G401.6 (cell line): Measurements from ENCODE around the gene DEPDC1.
A peak's percentile ranks its signal among the peaks of the same experiment; 100 is the strongest.

ENCODE experiments used
- FAIRE-seq: peaks from 2 replicates; lab custom pipeline; 2012; peaks lifted over from hg19 to GRCh38; lab: Jason Lieb, UNC

Gene DEPDC1

GRCh38 chr1:68473060-68473459 lies 23.8 kb downstream of the DEPDC1 start:
- FAIRE-seq, result no peak

GRCh38 chr1:68470388-68470970 lies 26.4 kb downstream of the DEPDC1 start:
- peak; percentile 96 for FAIRE-seq

GRCh38 chr1:68464891-68465290 lies 32.0 kb downstream of the DEPDC1 start:
- no peak for FAIRE-seq

GRCh38 chr1:68460935-68461334 lies 35.9 kb downstream of the DEPDC1 start:
- no peak for FAIRE-seq

- FAIRE-seq, result no peak
These were observed 37.1 kb downstream of the DEPDC1 start for GRCh38 chr1:68459796-68460195.

GRCh38 chr1:68459091-68459490 lies 37.8 kb downstream of the DEPDC1 start:
- FAIRE-seq, result no peak

GRCh38 chr1:68456202-68456601 lies 40.7 kb downstream of the DEPDC1 start:
- FAIRE-seq, result no peak

- no peak for FAIRE-seq
These were observed 42.3 kb downstream of the DEPDC1 start for GRCh38 chr1:68454534-68454933.

- FAIRE-seq, result no peak
These were observed 43.7 kb downstream of the DEPDC1 start for GRCh38 chr1:68453060-68453670.

GRCh38 chr1:68449901-68450300 lies 47.0 kb downstream of the DEPDC1 start, which contains the start of gene RPE65:
TSS of gene RPE65 (minus strand) at chr1:68449954. CDS start at chr1:68449905, 49 bp downstream.
- FAIRE-seq, result no peak

GRCh38 chr1:68448365-68448764 lies 48.5 kb downstream of the DEPDC1 start:
- FAIRE-seq, result no peak

- no peak for FAIRE-seq
These were observed 51.2 kb downstream of the DEPDC1 start for GRCh38 chr1:68445709-68446108.

- peak; percentile 95 for FAIRE-seq
These were observed 53.9 kb downstream of the DEPDC1 start for GRCh38 chr1:68442822-68443556.

- FAIRE-seq, result no peak
These were observed 54.9 kb downstream of the DEPDC1 start for GRCh38 chr1:68442006-68442405.

GRCh38 chr1:68438310-68438709 lies 58.6 kb downstream of the DEPDC1 start:
- peak; percentile 33 for FAIRE-seq

GRCh38 chr1:68433395-68433794 lies 63.5 kb downstream of the DEPDC1 start:
- FAIRE-seq, result no peak

- FAIRE-seq, result no peak
These were observed 65.8 kb downstream of the DEPDC1 start for GRCh38 chr1:68431076-68431475.

- no peak for FAIRE-seq
These were observed 67.6 kb downstream of the DEPDC1 start for GRCh38 chr1:68429233-68429808.

GRCh38 chr1:68426594-68426993 lies 70.3 kb downstream of the DEPDC1 start:
- FAIRE-seq, result no peak
